Measurements from ENCODE around the gene ACTR3. TPM values are rescaled to one million over a fixed set of nuclear protein-coding genes. Genes with fewer than 3 reads are reported as not detected.

The ACTR3 gene
- total and polyA plus RNA-seq, 2 of the 8 experiments (the other 6 are each of a cell fraction or from before 2014, with no cell fraction given), result 51.7 to 184 TPM

DNA sequence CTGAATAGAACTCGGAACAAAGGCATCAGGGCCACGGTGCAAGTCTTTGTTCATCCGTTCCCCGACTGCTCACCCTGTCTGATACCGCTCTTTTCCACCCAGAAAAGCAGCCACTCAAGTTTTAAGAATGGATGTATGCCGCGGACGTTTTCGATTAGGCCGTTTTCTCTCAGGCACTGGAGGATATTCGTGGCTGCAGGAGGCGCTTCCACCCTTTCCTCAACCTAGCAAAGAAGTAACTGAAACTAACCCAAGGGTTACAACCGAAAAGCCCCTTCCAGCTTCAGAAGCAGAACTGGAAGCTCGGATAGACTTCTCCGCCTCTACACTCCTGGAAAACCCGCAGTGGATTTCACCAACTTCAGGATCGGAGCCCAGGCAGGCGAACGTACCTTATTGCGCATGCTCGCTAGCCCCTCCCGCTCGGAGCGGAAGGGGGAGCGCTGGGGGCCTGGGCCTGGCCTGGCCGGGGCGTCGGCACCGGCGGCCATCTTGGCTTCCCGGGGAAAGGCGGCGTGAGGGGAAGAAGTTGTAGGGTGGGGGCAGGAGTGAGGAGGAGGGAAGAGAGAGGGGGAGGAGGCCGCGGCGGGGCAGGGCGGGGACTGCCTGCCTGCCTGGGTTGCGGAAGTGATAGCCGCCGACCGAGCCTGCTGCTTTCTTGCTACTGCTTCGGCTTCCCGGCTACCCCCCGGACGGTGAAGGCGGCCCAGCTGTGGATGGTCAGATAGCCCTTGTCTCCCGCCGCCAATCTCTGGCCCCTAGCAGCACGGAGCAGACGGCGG lies at the start of gene ACTR3 (continued):
- TF ChIP-seq BCL11A (IDR thresholded peaks at IDR 0.05; ENCODE audit: low read depth in 2 of 2, low read length in 2 of 2), result no peak
- TF ChIP-seq KDM4A (IDR thresholded peaks at IDR 0.05; ENCODE audit: low read depth, low read length, severe bottlenecking), result no peak
